HG02759 (cell line): ENCODE data around the gene NFU1.
A peak's percentile ranks its signal among the peaks of the same experiment; 100 is the strongest.

Source experiments
- ATAC-seq: cut with Tn5 transposase; IDR thresholded peaks from one replicate; pipeline ENCODE4 v1.9.1; 2021; ENCODE audit warnings: mild to moderate bottlenecking, moderate library complexity; ENCODE audit not compliant: unreplicated experiment

The NFU1 gene

GRCh38 chr2:69436938-69437750, at the start of gene NFU1:
Gene NFU1 (minus strand): TSS chr2:69437435. CDS start chr2:69437422, 13 bp downstream.
- peak; percentile 97 for ATAC-seq

DNA sequence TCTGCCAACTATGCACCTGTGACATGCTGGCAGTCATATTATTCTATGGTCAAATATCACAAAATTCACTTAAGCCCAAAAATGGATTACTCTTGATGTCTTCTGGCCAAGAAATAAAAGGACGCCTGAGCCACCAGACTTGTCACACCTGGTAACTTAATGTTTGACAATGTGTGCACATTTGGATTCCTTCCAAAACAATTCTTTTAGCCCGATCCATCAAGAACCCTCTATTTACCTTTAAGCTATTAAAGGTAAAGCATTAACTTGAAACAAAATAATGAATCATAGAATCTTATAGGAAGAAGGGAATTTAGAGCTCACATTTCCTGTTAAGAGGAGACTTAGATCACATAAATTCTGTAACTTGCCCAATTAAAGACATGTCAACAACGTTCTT, 46.5 kb upstream of the NFU1 start:
- no peak for ATAC-seq

DNA sequence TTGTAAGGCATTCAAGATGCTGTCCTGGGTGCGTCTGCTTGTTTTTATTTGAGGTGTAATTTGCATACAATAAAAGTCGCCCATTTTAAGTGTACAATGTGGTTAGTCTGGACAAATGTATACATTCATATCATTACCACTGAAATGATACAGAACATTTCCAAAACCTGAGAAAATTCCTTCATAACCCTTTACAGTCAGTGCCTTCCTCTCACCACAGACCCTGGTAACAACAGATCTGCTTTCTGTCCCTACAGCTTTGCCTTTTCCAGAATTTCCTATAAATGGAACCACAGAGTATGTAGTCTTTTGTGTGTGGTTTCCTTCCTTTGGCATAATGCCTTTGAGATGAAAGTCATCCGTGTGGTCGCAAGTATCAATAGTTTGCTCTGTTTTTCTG, 45.8 kb upstream of the NFU1 start:
- ATAC-seq, result no peak

DNA sequence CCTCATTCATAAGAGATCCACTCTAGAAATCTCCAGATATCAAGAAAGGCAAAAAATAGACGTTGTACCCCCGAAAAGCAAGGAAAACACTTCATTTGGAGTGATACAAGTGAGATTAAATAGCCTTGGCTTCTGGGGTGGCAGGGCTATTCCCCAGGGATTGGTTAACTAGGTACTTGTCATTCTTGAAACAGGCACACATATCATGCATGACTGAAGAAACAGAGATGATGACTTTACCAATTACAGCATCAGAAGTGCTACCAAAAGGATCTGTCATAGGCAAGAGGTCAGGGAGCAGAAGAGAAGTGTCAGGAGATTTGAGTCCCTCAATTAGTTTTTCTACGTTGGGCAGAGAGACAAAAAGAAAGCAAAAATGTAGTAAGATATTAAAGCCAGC, 45.2 kb upstream of the NFU1 start:
- no peak for ATAC-seq

GRCh38 chr2:69481421-69481820, 44.2 kb upstream of the NFU1 start:
- ATAC-seq, result no peak

- ATAC-seq, result no peak
Measured at GRCh38 chr2:69477627-69478026, 40.4 kb upstream of the NFU1 start.

DNA sequence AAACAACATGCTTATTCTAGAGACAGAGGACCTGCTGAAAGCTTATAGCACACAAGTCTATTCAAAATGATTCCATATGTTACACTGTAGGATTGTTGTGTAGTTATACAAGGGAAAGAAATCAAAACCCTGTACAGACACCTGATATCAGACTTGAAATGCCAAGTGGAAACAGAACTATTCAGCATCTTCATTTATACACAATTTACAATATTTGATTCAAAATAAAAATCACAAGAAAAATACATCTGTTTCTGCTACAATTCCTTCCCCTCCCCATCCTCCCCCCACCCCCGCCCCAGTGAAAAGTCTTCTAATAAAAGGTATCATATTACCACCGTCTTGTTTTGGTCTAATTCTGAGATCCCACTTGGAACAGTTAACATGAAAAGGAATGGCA, 37.5 kb upstream of the NFU1 start:
- ATAC-seq, result no peak

GRCh38 chr2:69471793-69472192, 34.6 kb upstream of the NFU1 start:
- no peak for ATAC-seq

GRCh38 chr2:69470911-69471310, 33.7 kb upstream of the NFU1 start:
- ATAC-seq, result no peak

GRCh38 chr2:69469784-69470183, 32.5 kb upstream of the NFU1 start:
- no peak for ATAC-seq

DNA sequence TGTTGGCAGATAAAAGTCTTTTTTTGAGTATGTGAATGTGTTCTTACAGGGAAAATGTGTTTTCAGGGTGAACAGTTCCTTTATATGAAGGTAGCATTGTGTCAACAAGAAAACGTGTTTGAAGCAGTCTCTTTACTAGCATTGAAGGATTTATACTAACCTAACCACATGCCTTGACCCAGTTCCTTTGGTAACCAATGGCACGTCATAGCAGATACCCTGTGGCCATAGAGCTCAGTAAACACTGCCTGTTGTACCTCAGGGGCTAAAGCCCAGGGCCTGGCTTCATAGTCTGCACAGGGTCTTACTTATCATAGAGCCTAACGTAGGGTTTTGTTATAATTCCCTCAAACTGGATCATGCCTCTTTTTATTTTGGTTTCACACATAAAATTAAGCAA, 32.1 kb upstream of the NFU1 start:
- ATAC-seq, result no peak

DNA sequence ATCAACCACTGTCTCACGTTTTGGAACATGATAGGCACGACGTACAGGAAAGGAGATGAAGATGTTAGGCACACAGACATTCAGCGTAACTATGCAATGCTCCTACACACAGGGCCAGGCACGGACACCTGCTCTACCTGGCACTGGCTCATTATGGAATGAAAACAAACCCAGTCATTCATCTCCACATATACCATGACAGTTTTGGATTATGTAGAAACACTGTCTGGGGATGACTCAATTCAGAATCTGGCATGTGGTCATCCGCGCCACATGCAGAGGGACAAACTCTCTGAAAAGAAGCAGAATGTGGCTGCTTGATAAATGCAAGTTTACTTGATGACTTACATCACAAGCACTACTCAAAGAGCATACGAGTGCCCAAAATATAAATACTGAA, 29.5 kb upstream of the NFU1 start:
- ATAC-seq, result no peak

- ATAC-seq, result no peak
Measured at GRCh38 chr2:69465513-69466456, 28.6 kb upstream of the NFU1 start.

GRCh38 chr2:69464575-69464974, 27.3 kb upstream of the NFU1 start:
- ATAC-seq, result no peak

DNA sequence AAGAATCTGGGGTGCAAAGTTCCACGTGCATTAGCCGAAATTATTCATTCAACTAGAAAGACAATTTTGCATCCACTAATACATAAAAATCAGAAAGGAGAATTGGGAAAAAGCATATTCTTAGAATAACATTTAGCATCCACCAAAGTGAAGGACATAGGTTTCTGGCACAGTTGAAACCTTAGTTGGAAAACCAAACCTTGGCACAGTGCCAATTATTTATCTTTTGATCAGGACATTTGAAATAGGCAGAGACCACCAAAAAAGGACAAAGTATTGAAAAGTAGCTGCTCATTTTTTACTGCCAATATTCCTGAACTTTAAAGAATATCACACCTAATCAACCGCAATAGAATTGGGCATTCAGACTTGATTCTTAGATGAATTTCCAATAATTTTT, 25.5 kb upstream of the NFU1 start:
- no peak for ATAC-seq

DNA sequence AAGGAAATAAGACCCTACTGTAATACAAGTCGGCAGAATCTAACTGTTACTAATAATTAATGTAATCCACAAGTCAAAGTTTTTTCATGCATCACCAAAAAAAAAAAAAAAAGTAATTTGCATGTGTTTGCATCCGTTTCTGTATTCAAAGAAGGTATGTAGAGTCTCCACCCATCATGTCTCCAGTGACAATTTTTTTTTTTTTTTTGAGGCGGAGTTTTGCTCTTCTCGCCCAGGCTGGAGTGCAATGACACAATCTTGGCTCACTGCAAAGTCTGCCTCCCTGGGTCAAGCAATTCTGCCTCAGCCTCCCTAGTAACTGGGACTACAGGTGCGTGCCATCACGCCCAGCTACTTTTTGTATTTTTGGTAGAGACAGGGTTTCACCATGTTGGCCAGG, 24.2 kb upstream of the NFU1 start:
- ATAC-seq, result no peak

DNA sequence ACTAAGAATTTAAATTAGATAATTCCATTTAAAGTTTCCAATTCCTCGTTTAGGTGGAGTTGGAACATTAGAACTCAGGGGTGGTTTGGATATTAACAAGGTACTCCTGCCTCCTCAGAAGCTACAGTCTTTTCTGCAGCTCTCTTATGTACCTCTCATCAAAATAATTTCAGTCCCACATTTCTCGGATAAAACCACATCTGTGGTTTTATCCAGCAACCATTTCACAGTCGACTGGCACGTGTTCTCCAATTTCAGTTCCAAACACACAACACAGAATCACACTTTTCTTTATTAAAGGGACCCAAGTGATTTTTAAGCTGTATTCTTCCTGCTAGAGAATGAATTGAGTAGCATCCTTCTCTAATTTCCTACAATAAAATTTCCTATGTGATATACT, 22.7 kb upstream of the NFU1 start:
- ATAC-seq, result no peak

GRCh38 chr2:69456950-69457445, 19.8 kb upstream of the NFU1 start:
- no peak for ATAC-seq

- ATAC-seq, result no peak
Measured at GRCh38 chr2:69456154-69456553, 18.9 kb upstream of the NFU1 start.

- no peak for ATAC-seq
Measured at GRCh38 chr2:69454976-69455375, 17.7 kb upstream of the NFU1 start.

DNA sequence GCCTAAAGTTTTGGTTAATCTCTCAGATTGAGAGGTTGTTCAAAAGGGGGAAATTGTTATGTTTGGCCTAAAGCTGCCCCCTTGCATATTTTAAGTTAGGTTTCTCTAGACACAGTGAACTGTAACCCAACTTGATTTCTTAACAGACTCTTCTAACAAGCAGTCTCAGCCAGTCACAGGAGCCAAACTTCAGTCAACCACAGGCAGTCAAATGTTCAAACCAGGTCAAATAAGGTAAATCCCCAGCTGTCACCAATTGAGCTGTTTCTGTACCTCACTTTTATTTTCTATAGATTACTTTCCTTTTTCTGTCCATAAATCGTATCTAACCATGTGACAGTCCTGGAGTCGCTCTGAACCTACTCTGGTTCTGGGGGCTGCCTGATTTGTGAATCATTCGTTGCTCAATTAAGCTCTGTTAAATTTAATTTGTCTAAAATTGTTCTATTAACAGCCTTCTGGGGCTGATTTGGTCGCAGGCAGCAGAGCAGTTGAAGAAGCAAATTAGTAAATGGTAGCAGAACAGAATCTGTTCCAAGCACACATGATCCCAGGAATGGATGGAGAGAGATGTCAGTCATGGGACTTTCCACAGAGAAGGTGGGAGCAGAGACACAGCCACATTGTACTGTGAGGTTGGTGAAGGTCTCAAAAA, 16.4 kb upstream of the NFU1 start:
- ATAC-seq, result peak; percentile 93
